ENCODE data around the gene SBK3.
"Not testable (repeated sequence)": the region's sequence is repeated elsewhere in the genome, so short reads cannot be mapped to it uniquely, and the experiment has no call there.

SBK3 gene

GRCh38 chr19:55539090-55539984 is 6.0 kb downstream of the SBK3 start:
- Histone ChIP-seq H3K9me3 (ENCODE audit: control insufficient read depth, low read length) (no peaks in the 10 kb centered on the region), H3K4me3 (ENCODE audit: extremely low read depth, insufficient read depth, low read length, poor library complexity, severe bottlenecking) (no peak overlapping the region), H3K27ac (ENCODE audit: low read depth, low read length, severe bottlenecking) (no peak overlapping the region), H3K4me1 (ENCODE audit: control insufficient read depth, insufficient read depth, low read length, poor library complexity, severe bottlenecking) (peaks cover 7% of the 10 kb centered on the region), H3K36me3 (ENCODE audit: control insufficient read depth, insufficient read depth, low read length) (no peaks in the 10 kb centered on the region)
- WGBS, 2 experiments (ENCODE audit: insufficient coverage in 2 of 2), result 90 to 94% methylated on average over 33 of the region's 33 CpGs

GRCh38 chr19:55538132-55538531 is 7.2 kb downstream of the SBK3 start:
- peaks cover 7% of the 10 kb centered on the region for H3K4me1 ChIP-seq (ENCODE audit: control insufficient read depth, insufficient read depth, low read length, poor library complexity, severe bottlenecking)
- no peak overlapping the region for H3K4me3 ChIP-seq (ENCODE audit: extremely low read depth, insufficient read depth, low read length, poor library complexity, severe bottlenecking)
- no peak overlapping the region for H3K27ac ChIP-seq (ENCODE audit: low read depth, low read length, severe bottlenecking)
- no peaks in the 10 kb centered on the region for H3K9me3 ChIP-seq (ENCODE audit: control insufficient read depth, low read length)
- H3K36me3 ChIP-seq (ENCODE audit: control insufficient read depth, insufficient read depth, low read length), result no peaks in the 10 kb centered on the region
- 65 to 87% methylated on average over 3 to 4 of the region's 5 CpGs for WGBS, 2 experiments (ENCODE audit: insufficient coverage in 2 of 2)

GRCh38 chr19:55537741-55538111 is 7.6 kb downstream of the SBK3 start:
- 57 to 58% methylated on average over 3 to 4 of the region's 5 CpGs for WGBS, 2 experiments (ENCODE audit: insufficient coverage in 2 of 2)
- no peak overlapping the region for H3K27ac ChIP-seq (ENCODE audit: low read depth, low read length, severe bottlenecking)

GRCh38 chr19:55536951-55537740 is 8.2 kb downstream of the SBK3 start, which contains the start of gene SBK2:
SBK2 (minus strand) TSS chr19:55537133; CDS start chr19:55536294, 839 bp downstream.
- no peak within 1 kb of the TSS for H3K4me3 ChIP-seq (ENCODE audit: extremely low read depth, insufficient read depth, low read length, poor library complexity, severe bottlenecking)
- H3K4me1 ChIP-seq (ENCODE audit: control insufficient read depth, insufficient read depth, low read length, poor library complexity, severe bottlenecking), result peaks cover 7% of the 10 kb centered on the region
- H3K36me3 ChIP-seq (ENCODE audit: control insufficient read depth, insufficient read depth, low read length), result no peaks in the 10 kb centered on the region
- H3K9me3 ChIP-seq (ENCODE audit: control insufficient read depth, low read length), result no peaks in the 10 kb centered on the region
- 22 to 32% methylated on average over 11 to 14 of the region's 14 CpGs for WGBS, 2 experiments (ENCODE audit: insufficient coverage in 2 of 2)
- H3K27ac ChIP-seq (ENCODE audit: low read depth, low read length, severe bottlenecking), result no peak within 1 kb of the TSS

More at GRCh38 chr19:55537741-55538111, 7.6 kb downstream of the SBK3 start:
- Histone ChIP-seq H3K4me1 (ENCODE audit: control insufficient read depth, insufficient read depth, low read length, poor library complexity, severe bottlenecking) (peaks cover 7% of the 10 kb centered on the region), H3K4me3 (ENCODE audit: extremely low read depth, insufficient read depth, low read length, poor library complexity, severe bottlenecking) (no peak overlapping the region), H3K36me3 (ENCODE audit: control insufficient read depth, insufficient read depth, low read length) (no peaks in the 10 kb centered on the region), H3K9me3 (ENCODE audit: control insufficient read depth, low read length) (no peaks in the 10 kb centered on the region)

- Histone ChIP-seq H3K4me1 (ENCODE audit: control insufficient read depth, insufficient read depth, low read length, poor library complexity, severe bottlenecking) (peaks cover 7% of the 10 kb centered on the region), H3K27ac (ENCODE audit: low read depth, low read length, severe bottlenecking) (no peak overlapping the region), H3K4me3 (ENCODE audit: extremely low read depth, insufficient read depth, low read length, poor library complexity, severe bottlenecking) (no peak overlapping the region), H3K9me3 (ENCODE audit: control insufficient read depth, low read length) (no peaks in the 10 kb centered on the region), H3K36me3 (ENCODE audit: control insufficient read depth, insufficient read depth, low read length) (no peaks in the 10 kb centered on the region)
- WGBS, 2 experiments (ENCODE audit: insufficient coverage in 2 of 2), result 94 to 96% methylated on average over 2 to 11 of the region's 11 CpGs
These were observed 9.0 kb downstream of the SBK3 start for GRCh38 chr19:55536366-55536765.

- WGBS, 2 experiments (ENCODE audit: insufficient coverage in 2 of 2), result 95 to 96% methylated on average over 22 of the region's 22 CpGs
- H3K27ac ChIP-seq (ENCODE audit: low read depth, low read length, severe bottlenecking), result no peak overlapping the region
- no peaks in the 10 kb centered on the region for H3K9me3 ChIP-seq (ENCODE audit: control insufficient read depth, low read length)
- no peak overlapping the region for H3K4me3 ChIP-seq (ENCODE audit: extremely low read depth, insufficient read depth, low read length, poor library complexity, severe bottlenecking)
- no peaks in the 10 kb centered on the region for H3K36me3 ChIP-seq (ENCODE audit: control insufficient read depth, insufficient read depth, low read length)
- H3K4me1 ChIP-seq (ENCODE audit: control insufficient read depth, insufficient read depth, low read length, poor library complexity, severe bottlenecking), result peaks cover 7% of the 10 kb centered on the region
These were observed 9.4 kb downstream of the SBK3 start for GRCh38 chr19:55535965-55536350.

GRCh38 chr19:55535173-55535964 is 10.0 kb downstream of the SBK3 start:
- WGBS, 2 experiments (ENCODE audit: insufficient coverage in 2 of 2), result 83 to 90% methylated on average over 7 to 10 of the region's 12 CpGs
- Histone ChIP-seq H3K4me3 (ENCODE audit: extremely low read depth, insufficient read depth, low read length, poor library complexity, severe bottlenecking) (no peak overlapping the region), H3K36me3 (ENCODE audit: control insufficient read depth, insufficient read depth, low read length) (no peaks in the 10 kb centered on the region), H3K27ac (ENCODE audit: low read depth, low read length, severe bottlenecking) (no peak overlapping the region), H3K4me1 (ENCODE audit: control insufficient read depth, insufficient read depth, low read length, poor library complexity, severe bottlenecking) (peaks cover 7% of the 10 kb centered on the region), H3K9me3 (ENCODE audit: control insufficient read depth, low read length) (no peaks in the 10 kb centered on the region)

- 92 to 96% methylated on average over 6 to 7 of the region's 7 CpGs for WGBS, 2 experiments (ENCODE audit: insufficient coverage in 2 of 2)
- not testable (repeated sequence) for H3K4me3 ChIP-seq (ENCODE audit: extremely low read depth, insufficient read depth, low read length, poor library complexity, severe bottlenecking); H3K4me1 ChIP-seq (ENCODE audit: control insufficient read depth, insufficient read depth, low read length, poor library complexity, severe bottlenecking); H3K27ac ChIP-seq (ENCODE audit: low read depth, low read length, severe bottlenecking); H3K36me3 ChIP-seq (ENCODE audit: control insufficient read depth, insufficient read depth, low read length); H3K9me3 ChIP-seq (ENCODE audit: control insufficient read depth, low read length)
These were observed 11.1 kb downstream of the SBK3 start for GRCh38 chr19:55534280-55534679.

GRCh38 chr19:55530996-55531395 is 14.3 kb downstream of the SBK3 start:
- H3K4me1 ChIP-seq (ENCODE audit: control insufficient read depth, insufficient read depth, low read length, poor library complexity, severe bottlenecking), result peaks cover 4% of the 10 kb centered on the region
- no peak overlapping the region for H3K27ac ChIP-seq (ENCODE audit: low read depth, low read length, severe bottlenecking)
- WGBS, 2 experiments (ENCODE audit: insufficient coverage in 2 of 2), result 94 to 96% methylated on average over 26 of the region's 26 CpGs
- H3K9me3 ChIP-seq (ENCODE audit: control insufficient read depth, low read length), result no peaks in the 10 kb centered on the region
- no peaks in the 10 kb centered on the region for H3K36me3 ChIP-seq (ENCODE audit: control insufficient read depth, insufficient read depth, low read length)
- H3K4me3 ChIP-seq (ENCODE audit: extremely low read depth, insufficient read depth, low read length, poor library complexity, severe bottlenecking), result no peak overlapping the region

- no peaks in the 10 kb centered on the region for H3K9me3 ChIP-seq (ENCODE audit: control insufficient read depth, low read length)
- 95 to 96% methylated on average over 54 to 55 of the region's 56 CpGs for WGBS, 2 experiments (ENCODE audit: insufficient coverage in 2 of 2)
- H3K36me3 ChIP-seq (ENCODE audit: control insufficient read depth, insufficient read depth, low read length), result no peaks in the 10 kb centered on the region
- no peak overlapping the region for H3K4me3 ChIP-seq (ENCODE audit: extremely low read depth, insufficient read depth, low read length, poor library complexity, severe bottlenecking)
- peaks cover 8% of the 10 kb centered on the region for H3K4me1 ChIP-seq (ENCODE audit: control insufficient read depth, insufficient read depth, low read length, poor library complexity, severe bottlenecking)
- no peak overlapping the region for H3K27ac ChIP-seq (ENCODE audit: low read depth, low read length, severe bottlenecking)
These were observed 15.6 kb downstream of the SBK3 start for GRCh38 chr19:55529636-55530234.

Measured in mesodermal cell (in vitro differentiated cells).